HPDE6-E6E7 (cell line): Measurements from ENCODE around the gene ITK.

ENCODE experiments used
- DNase-seq: peaks from one replicate; pipeline ENCODE4 v3.0.0; 2011; ENCODE audit warnings: missing footprints; ENCODE audit errors: extremely low spot score

The ITK gene

GRCh38 chr5:157180374-157181264 lies at the start of gene ITK:
Gene ITK, plus strand, starts transcription at chr5:157180840. Its CDS starts 138 bp downstream, at chr5:157180978.
- no peak for DNase-seq

GRCh38 chr5:157130925-157131324 lies 49.7 kb upstream of the ITK start:
- DNase-seq: no peak

- no peak for DNase-seq
Measured at GRCh38 chr5:157132281-157132612, 48.4 kb upstream of the ITK start.

GRCh38 chr5:157137691-157138090 lies 42.9 kb upstream of the ITK start:
- DNase-seq: no peak

- DNase-seq: peak; percentile 99
Measured at GRCh38 chr5:157142317-157143126, 38.1 kb upstream of the ITK start, which contains the start of gene MED7. Gene MED7, minus strand, starts transcription at chr5:157142865. Its CDS starts 3,434 bp downstream, at chr5:157139431.

- DNase-seq: peak; percentile 61
Measured at GRCh38 chr5:157143127-157143971, 37.3 kb upstream of the ITK start.

- peak; percentile 60 for DNase-seq
Measured at GRCh38 chr5:157148734-157149615, 31.7 kb upstream of the ITK start.

- no peak for DNase-seq
Measured at GRCh38 chr5:157150995-157151394, 29.6 kb upstream of the ITK start.

- no peak for DNase-seq
Measured at GRCh38 chr5:157155297-157155696, 25.3 kb upstream of the ITK start.

- no peak for DNase-seq
Measured at GRCh38 chr5:157157293-157157891, 23.2 kb upstream of the ITK start.

- DNase-seq: no peak
Measured at GRCh38 chr5:157159209-157159751, 21.4 kb upstream of the ITK start.

GRCh38 chr5:157160001-157160400 lies 20.6 kb upstream of the ITK start:
- DNase-seq: no peak

- no peak for DNase-seq
Measured at GRCh38 chr5:157161996-157162395, 18.6 kb upstream of the ITK start.

- no peak for DNase-seq
Measured at GRCh38 chr5:157162919-157163510, 17.6 kb upstream of the ITK start.

- DNase-seq: no peak
Measured at GRCh38 chr5:157164521-157164920, 16.1 kb upstream of the ITK start.

GRCh38 chr5:157165261-157165660 lies 15.4 kb upstream of the ITK start:
- no peak for DNase-seq

- no peak for DNase-seq
Measured at GRCh38 chr5:157165668-157166067, 15.0 kb upstream of the ITK start.

GRCh38 chr5:157166214-157167213 lies 14.1 kb upstream of the ITK start, which contains the start of gene GARIN3:
Gene GARIN3, minus strand, starts transcription at chr5:157166264. Its CDS starts 96 bp downstream, at chr5:157166168.
- no peak for DNase-seq
